IMR-90 (cell line): ENCODE measurements around the gene CXXC1. TPM values are rescaled to one million over a fixed set of nuclear protein-coding genes. Genes with fewer than 3 reads are reported as not detected.

Experiments used
- ATAC-seq: fragments of 200-7000 bp; cut with Tn5 transposase; 2 replicates; pipeline ENCODE4 v1.9.1; 2020; ENCODE audit warnings: low read depth, mild to moderate bottlenecking, moderate library complexity
- BruUV-seq: library from RNA; stranded (reverse); fragments of 400-500 nt; replicated peaks from 2 replicates; lab custom pipeline; 2021; lab: Mats Ljungman, UMichigan
- CTCF ChIA-PET: fragments of 300-600 bp; formaldehyde crosslinking; extraction: SDS; loops from one replicate; lab custom pipeline; 2021; ENCODE audit warnings: antibody characterized with exemption; lab: Yijun Ruan, JAX
- POLR2A ChIA-PET: fragments of 300-600 bp; sonication (Branson Sonifier 250); formaldehyde crosslinking; loops from one replicate; lab custom pipeline; 2022; ENCODE audit warnings: antibody characterized with exemption; ENCODE audit not compliant: unreplicated experiment; lab: Charles Lee
- DNase-seq: peaks from one replicate; pipeline ENCODE4 v3.0.0; 2013
- H2AFZ ChIP-seq: replicated peaks from 2 replicates; pipeline ENCODE3; 2013; ENCODE audit warnings: low read length, mild to moderate bottlenecking; ENCODE audit not compliant: poor library complexity
- H2AK5ac ChIP-seq: 2 replicates; pipeline ENCODE4 v1.6.1; 2013; ENCODE audit warnings: low read depth, low read length, inconsistent platforms
- H2AK9ac ChIP-seq: replicated peaks from 2 replicates; pipeline ENCODE3; 2013; ENCODE audit warnings: mild to moderate bottlenecking, low read depth, low read length, moderate library complexity; ENCODE audit not compliant: poor library complexity
- H2BK120ac ChIP-seq: 2 replicates; pipeline ENCODE4 v1.6.1; 2013; ENCODE audit warnings: low read depth, low read length, inconsistent platforms
- H2BK15ac ChIP-seq: 3 replicates; pipeline ENCODE4 v1.6.1; 2013; ENCODE audit warnings: low read depth, low read length, inconsistent platforms
- H2BK20ac ChIP-seq: 2 replicates; pipeline ENCODE4 v1.6.1; 2013; ENCODE audit warnings: low read depth, mild to moderate bottlenecking, inconsistent platforms, low read length, moderate library complexity
- H2BK5ac ChIP-seq: 2 replicates; pipeline ENCODE4 v1.6.1; 2013; ENCODE audit warnings: mild to moderate bottlenecking, low read depth, low read length, inconsistent platforms; ENCODE audit not compliant: poor library complexity, severe bottlenecking
- H3K14ac ChIP-seq: replicated peaks from 2 replicates; pipeline ENCODE4 v1.6.1; 2013; ENCODE audit warnings: low read depth, low read length, inconsistent platforms
- H3K18ac ChIP-seq: 2 replicates; pipeline ENCODE4 v1.6.1; 2013; ENCODE audit warnings: low read depth, low read length, control low read depth
- H3K23ac ChIP-seq: 2 replicates; pipeline ENCODE4 v1.6.1; 2013; ENCODE audit warnings: low read depth, low read length, inconsistent platforms
- H3K27ac ChIP-seq: 2 replicates; pipeline ENCODE4 v1.5.1; 2013; ENCODE audit warnings: mild to moderate bottlenecking, control low read depth, low read length; ENCODE audit not compliant: insufficient read depth
- H3K27me3 ChIP-seq: 2 replicates; pipeline ENCODE4 v1.6.1; 2013; ENCODE audit warnings: low read length; ENCODE audit not compliant: control insufficient read depth, insufficient read depth
- H3K36me3 ChIP-seq: 2 replicates; pipeline ENCODE4 v1.6.1; 2013; ENCODE audit warnings: low read length, mixed read lengths; ENCODE audit not compliant: control insufficient read depth, insufficient read depth
- H3K4ac ChIP-seq: 2 replicates; pipeline ENCODE4 v1.6.1; 2013; ENCODE audit warnings: low read depth, low read length, inconsistent platforms
- H3K4me1 ChIP-seq: 2 replicates; pipeline ENCODE4 v1.6.1; 2013; ENCODE audit warnings: low read length, mixed read lengths; ENCODE audit not compliant: control insufficient read depth, insufficient read depth
- H3K4me2 ChIP-seq: 2 replicates; pipeline ENCODE4 v1.6.1; 2013; ENCODE audit warnings: low read depth, mild to moderate bottlenecking, control low read depth, low read length, moderate library complexity
- H3K4me3 ChIP-seq: 2 replicates; pipeline ENCODE4 v1.5.1; 2013; ENCODE audit warnings: low read depth, mild to moderate bottlenecking, control low read depth, low read length, moderate library complexity; ENCODE audit not compliant: insufficient read depth
- H3K56ac ChIP-seq: 2 replicates; pipeline ENCODE4 v1.6.1; 2013; ENCODE audit warnings: low read length, inconsistent platforms; ENCODE audit not compliant: insufficient read depth; ENCODE audit errors: extremely low read depth
- H3K79me1 ChIP-seq, 2 experiments: 2 replicates each; pipeline ENCODE4 v1.6.1; 2013; ENCODE audit warnings: low read length in 2 of 2, inconsistent platforms in 1 of 2, low read depth in 1 of 2
- H3K9ac ChIP-seq: 2 replicates; pipeline ENCODE4 v1.6.1; 2013; ENCODE audit warnings: low read depth, low read length, control low read depth
- H3K9me1 ChIP-seq: 2 replicates; pipeline ENCODE4 v1.6.1; 2013; ENCODE audit warnings: low read length, inconsistent platforms; ENCODE audit not compliant: insufficient read depth
- H3K9me3 ChIP-seq: 2 replicates; pipeline ENCODE4 v1.6.1; 2013; ENCODE audit warnings: low read length; ENCODE audit not compliant: control insufficient read depth, insufficient read depth
- H4K20me1 ChIP-seq: 2 replicates; pipeline ENCODE4 v1.6.1; 2013; ENCODE audit warnings: low read length, inconsistent platforms; ENCODE audit not compliant: insufficient read depth
- H4K5ac ChIP-seq: 2 replicates; pipeline ENCODE4 v1.6.1; 2013; ENCODE audit warnings: mild to moderate bottlenecking, low read depth, low read length, control low read depth
- H4K8ac ChIP-seq, 2 experiments: 2 replicates each; pipeline ENCODE4 v1.6.1; 2013; ENCODE audit warnings: low read depth in 2 of 2, low read length in 2 of 2, control low read depth in 1 of 2, inconsistent platforms in 1 of 2
- H4K91ac ChIP-seq: 2 replicates; pipeline ENCODE4 v1.6.1; 2013; ENCODE audit warnings: low read depth, low read length, inconsistent platforms; ENCODE audit not compliant: insufficient read depth
- CEBPB ChIP-seq: IDR thresholded peaks from 2 replicates; pipeline ENCODE4 v1.6.1; 2012; ENCODE audit warnings: low read depth, low read length, improper control_type of control experiment
- RCOR1 ChIP-seq: IDR thresholded peaks from 2 replicates; pipeline ENCODE4 v1.6.1; 2012; ENCODE audit warnings: mild to moderate bottlenecking, low read length, improper control_type of control experiment; ENCODE audit not compliant: insufficient replicate concordance
- WGBS, 2 experiments: methylation state at CpG; one replicate each; pipeline versions ENCODE4 v1.1.5 to v1.1.7; 2013; ENCODE audit warnings: missing lambda C conversion rate in 2 of 2; ENCODE audit not compliant: insufficient read length in 1 of 2; ENCODE audit errors: extremely low coverage in 2 of 2; 5-methylcytosine and 5-hydroxymethylcytosine counted together
- dilution Hi-C: fragments of 300-500 bp; cut with HindIII; formaldehyde crosslinking; loops from one replicate; pipeline ENCODE4 v1.14.3; 2018; ENCODE audit warnings: low sequenced_read_pairs; ENCODE audit not compliant: unreplicated experiment
- in situ Hi-C: fragments of 300-500 bp; cut with MboI; formaldehyde crosslinking; loops from 3 replicates; pipeline ENCODE4 v1.14.3; 2019; ENCODE audit warnings: low sequenced_read_pairs, inconsistent platforms, mixed read lengths
- intact Hi-C: fragments of 100-400 bp; cut with micrococcal nuclease; formaldehyde crosslinking; loops from 2 replicates; pipeline ENCODE4 v1.10.0; 2022
- polyA plus RNA-seq, 3 experiments: library from polyadenylated mRNA; depleted of rRNA; stranded (reverse); fragments of >200 nt; gene quantifications; 2 replicates each; pipeline ENCODE4 v1.2.3, GENCODE V29; 2012; ENCODE audit warnings: low replicate concordance in 1 of 3
- total RNA-seq: library from RNA; depleted of rRNA; stranded (reverse); fragments of >200 nt; gene quantifications from 2 replicates; pipeline ENCODE4 v1.2.3, GENCODE V29; 2012

Gene CXXC1
- total and polyA plus RNA-seq, 2 of the 4 experiments (the other 2 are of a cell fraction): 24.0 to 66.2 TPM

GRCh38 chr18:50282521-50283335 lies 4.8 kb downstream of the CXXC1 start:
- H3K27ac ChIP-seq: no peak overlapping the region
- 94% methylated on average over 21 of the region's 42 CpGs; no CpG with 5 or more reads in 1 of the 2 experiments for WGBS, 2 experiments
- ChIA-PET CTCF (no interaction called here), POLR2A (no interaction called here)
- no peak overlapping the region for H2BK15ac ChIP-seq
- H2BK5ac ChIP-seq: no peak overlapping the region
- TSS peak; percentile 27 for BruUV-seq
- no peak overlapping the region for H4K5ac ChIP-seq
- dilution Hi-C loops (no loop called here), intact Hi-C loops (loop anchor here (10.0 kb wide), 1 partner anchor 788 kb away; the partner anchor contains the start of gene RPL17), in situ Hi-C loops (loop anchor here (25.0 kb wide), 2 partner anchors 755 to 1645 kb away; partner anchors contain the start of gene SMAD4)
- no peak overlapping the region for H3K56ac ChIP-seq
- H3K36me3 ChIP-seq: peaks cover 38% of the 10 kb centered on the region
- no peak overlapping the region for H2BK20ac ChIP-seq
- H3K4me3 ChIP-seq: no peak overlapping the region
- peaks cover 9% of the 10 kb centered on the region; the same call in 1 of the 2 replicates for H3K9me1 ChIP-seq
- no peak overlapping the region for H2AFZ ChIP-seq
- TF ChIP-seq CEBPB (no peak), RCOR1 (no peak)
- H3K14ac ChIP-seq: no peak overlapping the region
- no peak overlapping the region for H2AK5ac ChIP-seq
- DNase-seq: no peak
- no peak overlapping the region for H3K4ac ChIP-seq
- 0 out of 4 replicates have a peak overlapping the region, but pooled peaks of 1 of the 2 experiments have one; percentile 13 for H4K8ac ChIP-seq
- no peak overlapping the region for H2BK120ac ChIP-seq
- H3K27me3 ChIP-seq: no peaks in the 10 kb centered on the region
- peaks cover 23 to 52% of the 10 kb centered on the region in 2 experiments for H3K79me1 ChIP-seq
- no peaks in the 10 kb centered on the region for H3K9me3 ChIP-seq
- no peak for ATAC-seq
- H4K91ac ChIP-seq: no peak overlapping the region
- H3K9ac ChIP-seq: no peak overlapping the region
- peaks cover 7% of the 10 kb centered on the region; the same call in 1 of the 2 replicates for H4K20me1 ChIP-seq
- no peak overlapping the region for H3K23ac ChIP-seq
- H3K4me2 ChIP-seq: no peak overlapping the region; the same call in 1 of the 2 replicates
- H3K4me1 ChIP-seq: peaks cover 10% of the 10 kb centered on the region
- no peak overlapping the region for H3K18ac ChIP-seq
- H2AK9ac ChIP-seq: peak overlapping the region; percentile 97
